NCI-H1105 (cell line): ENCODE data around the gene DCDC2C.
"Not testable (repeated sequence)": the region's sequence is repeated elsewhere in the genome, so short reads cannot be mapped to it uniquely, and the experiment has no call there.

Experiments used
- DNase-seq: peaks from one replicate; lab custom pipeline; 2025; lab: John Stamatoyannopoulos, UW

DCDC2C gene

GRCh38 chr2:3771576-3771975, 68.2 kb downstream of the DCDC2C start:
- no peak for DNase-seq

DNA sequence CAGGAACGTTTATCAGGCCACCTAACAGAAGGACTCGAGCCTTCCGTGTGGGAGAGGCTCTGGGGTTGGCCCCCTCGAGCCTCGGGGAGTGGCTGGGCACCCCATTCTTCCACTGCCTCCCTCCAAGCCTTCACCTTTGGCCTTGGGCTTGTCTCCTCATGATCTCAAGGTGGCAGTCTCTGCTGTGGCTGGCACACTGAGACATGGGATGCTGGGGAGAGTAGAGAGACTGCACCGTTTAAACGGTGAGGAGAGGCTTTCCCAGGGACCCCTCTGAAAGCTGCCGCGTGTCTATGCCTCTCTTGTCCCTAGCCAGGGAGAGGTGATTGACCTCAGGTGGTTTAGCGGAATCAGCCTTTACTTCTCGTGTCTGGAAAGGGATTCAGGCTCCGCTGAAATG, 71.0 kb downstream of the DCDC2C start:
- no peak for DNase-seq

GRCh38 chr2:3776311-3776710, 72.9 kb downstream of the DCDC2C start:
- DNase-seq: no peak

DNA sequence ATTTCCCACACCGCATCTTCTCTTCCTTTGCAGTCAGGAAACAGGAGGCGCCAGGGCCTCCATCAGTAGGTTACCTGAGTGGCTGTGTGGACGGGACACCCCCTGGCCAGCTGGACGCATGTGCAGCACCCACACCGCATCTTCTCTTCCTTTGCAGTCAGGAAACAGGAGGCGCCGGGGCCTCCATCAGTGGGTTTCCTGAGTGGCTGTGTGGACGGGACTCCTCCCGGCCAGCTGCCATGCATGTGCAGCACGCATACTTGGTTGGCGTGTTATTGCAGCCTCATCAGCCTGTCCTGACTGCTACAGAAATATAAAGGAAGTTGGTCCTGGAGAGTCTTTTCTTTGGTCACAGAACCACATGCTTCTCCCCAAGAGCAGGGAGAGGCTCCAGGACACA, 74.6 kb downstream of the DCDC2C start:
- no peak for DNase-seq

DNA sequence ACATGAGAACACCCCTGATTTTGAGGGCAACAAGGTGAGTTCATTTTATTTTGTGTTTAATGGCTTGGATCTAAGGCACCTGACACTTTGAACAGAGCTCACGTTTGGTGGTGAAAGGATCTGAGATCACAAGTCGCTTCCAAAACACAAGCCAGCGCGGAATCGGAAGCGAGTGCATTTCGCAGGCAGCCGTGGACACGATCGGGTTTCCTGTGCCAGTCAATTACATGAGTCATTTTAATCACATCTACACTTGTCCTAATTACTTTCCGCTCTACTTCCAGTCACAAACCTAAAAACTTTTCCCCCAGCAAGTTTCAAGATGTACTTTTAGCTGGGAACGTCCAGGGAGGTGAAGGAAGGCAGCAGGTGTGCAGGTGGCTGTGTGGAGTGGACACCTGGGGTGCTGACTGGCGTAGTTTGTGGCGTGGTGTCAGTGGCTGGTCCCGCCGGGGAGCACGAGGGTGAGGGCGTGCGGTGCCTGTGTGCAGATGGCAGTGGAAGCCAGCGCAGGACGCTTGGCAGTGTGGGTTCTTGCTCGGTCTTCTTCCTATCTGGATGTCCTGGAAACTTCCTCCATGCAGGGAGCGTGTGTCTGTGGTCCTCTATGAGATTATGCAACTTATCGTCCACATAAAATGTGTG, 75.6 kb downstream of the DCDC2C start:
- DNase-seq: no peak

- no peak for DNase-seq
These were observed 76.2 kb downstream of the DCDC2C start for GRCh38 chr2:3779496-3780049.

DNA sequence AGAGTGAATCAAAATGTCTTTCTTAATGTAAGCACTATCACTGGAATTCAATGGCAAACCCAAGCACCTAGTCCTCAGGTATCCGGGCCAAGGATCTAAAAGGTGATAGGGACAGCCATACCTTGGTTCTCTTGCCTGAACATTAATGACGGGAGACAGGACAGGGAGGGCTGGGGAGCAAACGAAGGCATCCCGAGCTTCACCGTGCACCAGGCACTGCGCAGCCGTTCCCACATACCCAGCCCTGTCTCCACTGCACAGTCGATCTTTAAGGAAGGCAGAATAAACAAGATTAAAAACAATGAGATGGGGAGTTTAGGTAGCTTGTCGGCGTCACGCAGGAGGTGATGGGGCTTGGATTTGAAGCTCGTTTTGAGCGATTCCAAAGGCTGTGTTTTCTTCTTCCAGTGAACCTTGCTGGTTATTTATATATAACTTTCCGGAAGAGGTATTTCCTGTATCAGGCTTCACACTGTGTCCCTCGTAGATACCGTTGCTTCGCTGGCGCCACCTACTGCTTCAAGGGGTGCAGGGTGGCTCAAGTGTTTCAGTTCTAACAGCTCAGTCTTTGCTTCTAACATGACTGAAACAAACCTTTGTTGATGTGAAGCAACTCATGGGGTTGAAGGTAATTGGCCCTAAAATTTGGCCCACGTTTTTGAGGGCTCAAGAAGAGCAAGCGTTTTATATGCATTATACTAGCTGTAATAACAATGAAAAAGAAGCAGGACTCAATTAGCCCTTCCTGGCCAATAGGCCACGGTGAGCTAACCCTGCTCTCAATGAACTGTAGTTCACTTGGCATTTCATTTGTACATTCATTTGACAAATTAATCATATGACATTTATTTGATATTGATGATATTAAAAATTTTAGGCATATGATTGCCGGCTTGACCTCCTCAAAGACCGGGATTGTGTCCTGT, 77.4 kb downstream of the DCDC2C start:
- DNase-seq: peak; percentile 21

GRCh38 chr2:3784731-3785130, 81.4 kb downstream of the DCDC2C start:
- DNase-seq: no peak

GRCh38 chr2:3785220-3785889, 82.0 kb downstream of the DCDC2C start:
- no peak for DNase-seq

DNA sequence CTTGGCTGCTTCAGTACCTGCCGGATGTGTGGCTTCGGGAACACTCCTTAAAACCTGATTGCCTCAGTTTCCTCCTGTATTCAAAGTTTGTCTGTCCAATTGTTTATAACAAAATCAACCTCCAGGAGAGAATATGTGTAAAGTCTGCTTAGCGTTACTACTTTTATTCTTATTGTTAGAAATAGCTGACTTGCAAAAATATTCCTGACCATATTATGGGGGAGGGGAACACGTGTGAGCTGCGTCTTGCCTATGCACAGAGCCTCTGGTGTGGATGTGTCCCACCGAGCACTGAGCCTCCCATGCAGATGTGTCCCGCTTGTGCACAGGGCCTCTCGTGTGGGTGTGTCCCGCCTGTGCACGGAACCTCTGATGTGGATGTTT, 82.5 kb downstream of the DCDC2C start:
- DNase-seq: no peak

- no peak for DNase-seq
These were observed 84.4 kb downstream of the DCDC2C start for GRCh38 chr2:3787768-3788167.

GRCh38 chr2:3789256-3789655, 85.9 kb downstream of the DCDC2C start:
- no peak for DNase-seq

- no peak for DNase-seq
These were observed 89.9 kb downstream of the DCDC2C start for GRCh38 chr2:3793249-3793648.

- no peak for DNase-seq
These were observed 98.1 kb downstream of the DCDC2C start for GRCh38 chr2:3801506-3801905.

- DNase-seq: no peak
These were observed 102.0 kb downstream of the DCDC2C start for GRCh38 chr2:3805201-3805939.

DNA sequence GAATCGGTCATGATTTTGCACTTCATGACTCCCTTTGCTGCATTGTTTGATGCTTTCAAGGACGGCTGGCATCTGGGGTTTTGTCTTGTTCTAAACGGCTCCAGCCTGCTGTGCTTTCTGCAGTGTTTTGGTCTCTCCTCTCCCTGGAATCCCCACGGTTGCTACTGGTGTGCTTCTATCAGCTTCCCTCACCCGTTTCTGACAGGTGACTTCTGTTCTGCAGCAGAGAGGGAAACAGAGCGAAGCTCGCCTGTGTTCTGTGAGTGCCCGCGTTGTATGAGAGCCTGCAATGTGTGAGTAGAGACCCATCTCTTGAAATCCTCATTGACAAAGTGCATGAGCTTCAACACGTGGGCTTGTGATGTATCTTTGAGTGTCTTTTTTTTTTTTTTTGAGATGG, 102.8 kb downstream of the DCDC2C start:
- DNase-seq: no peak

- DNase-seq: no peak
These were observed 103.4 kb downstream of the DCDC2C start for GRCh38 chr2:3806730-3807129.

GRCh38 chr2:3807853-3808252, 104.5 kb downstream of the DCDC2C start:
- no peak for DNase-seq

GRCh38 chr2:3814706-3815245, 111.4 kb downstream of the DCDC2C start:
- DNase-seq: no peak

DNA sequence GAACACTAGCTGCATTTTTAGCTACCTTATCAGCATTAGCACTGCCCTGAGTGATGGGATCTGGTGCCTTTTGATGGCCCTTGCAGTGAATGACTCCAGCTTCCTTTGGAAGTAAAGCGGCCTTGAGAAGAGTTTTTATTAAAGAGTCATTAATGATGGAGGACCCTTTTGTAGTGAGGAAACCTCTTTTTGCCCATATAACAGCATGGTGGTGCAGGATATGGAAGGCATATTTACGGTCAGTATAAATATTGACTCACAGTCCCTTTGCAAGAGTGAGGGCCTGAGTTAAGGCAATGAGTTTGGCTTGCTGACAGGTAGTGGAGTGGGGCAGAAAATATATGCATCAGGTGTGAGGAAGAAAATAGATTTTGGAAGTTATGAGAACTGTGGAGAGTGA, 113.8 kb downstream of the DCDC2C start:
- DNase-seq: not testable (repeated sequence)

DNA sequence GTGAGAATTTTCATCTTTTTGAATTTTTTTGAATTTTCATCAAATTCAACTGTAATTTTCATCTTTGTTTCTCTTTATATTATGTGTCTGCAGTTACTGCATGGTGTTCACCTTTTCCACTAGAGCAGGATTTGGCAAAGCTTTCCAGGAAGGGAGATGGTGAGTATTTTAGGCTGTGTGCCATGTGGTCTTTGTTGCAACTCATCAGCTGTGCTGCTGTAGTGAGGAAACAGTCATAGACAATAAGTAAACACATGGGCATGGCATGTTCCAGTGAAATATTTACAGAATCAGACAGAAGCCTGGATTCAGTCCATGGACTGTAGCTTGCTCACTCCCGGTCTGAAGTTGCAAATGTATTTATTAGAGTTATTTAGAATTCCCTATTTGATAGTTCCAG, 120.4 kb downstream of the DCDC2C start:
- DNase-seq: no peak
